OCI-LY3 (cell line): ENCODE measurements around the gene DNAJA2.

Experiments used
- EZH2phosphoT487 ChIP-seq: fragments of 200-600 bp; shearing (Covaris generic); IDR thresholded peaks from 2 replicates; pipeline ENCODE4 v1.6.1; 2018; ENCODE audit warnings: antibody characterized with exemption, mixed run types, low read depth
- TF ChIP-seq, protein P1 (sequence below): fragments of 200-600, 300-600 bp; sonication (generic); IDR thresholded peaks from 2 replicates; pipeline ENCODE4 v1.5.1; 2014; ENCODE audit warnings: antibody characterized with exemption, low read length, low read depth

DNA sequence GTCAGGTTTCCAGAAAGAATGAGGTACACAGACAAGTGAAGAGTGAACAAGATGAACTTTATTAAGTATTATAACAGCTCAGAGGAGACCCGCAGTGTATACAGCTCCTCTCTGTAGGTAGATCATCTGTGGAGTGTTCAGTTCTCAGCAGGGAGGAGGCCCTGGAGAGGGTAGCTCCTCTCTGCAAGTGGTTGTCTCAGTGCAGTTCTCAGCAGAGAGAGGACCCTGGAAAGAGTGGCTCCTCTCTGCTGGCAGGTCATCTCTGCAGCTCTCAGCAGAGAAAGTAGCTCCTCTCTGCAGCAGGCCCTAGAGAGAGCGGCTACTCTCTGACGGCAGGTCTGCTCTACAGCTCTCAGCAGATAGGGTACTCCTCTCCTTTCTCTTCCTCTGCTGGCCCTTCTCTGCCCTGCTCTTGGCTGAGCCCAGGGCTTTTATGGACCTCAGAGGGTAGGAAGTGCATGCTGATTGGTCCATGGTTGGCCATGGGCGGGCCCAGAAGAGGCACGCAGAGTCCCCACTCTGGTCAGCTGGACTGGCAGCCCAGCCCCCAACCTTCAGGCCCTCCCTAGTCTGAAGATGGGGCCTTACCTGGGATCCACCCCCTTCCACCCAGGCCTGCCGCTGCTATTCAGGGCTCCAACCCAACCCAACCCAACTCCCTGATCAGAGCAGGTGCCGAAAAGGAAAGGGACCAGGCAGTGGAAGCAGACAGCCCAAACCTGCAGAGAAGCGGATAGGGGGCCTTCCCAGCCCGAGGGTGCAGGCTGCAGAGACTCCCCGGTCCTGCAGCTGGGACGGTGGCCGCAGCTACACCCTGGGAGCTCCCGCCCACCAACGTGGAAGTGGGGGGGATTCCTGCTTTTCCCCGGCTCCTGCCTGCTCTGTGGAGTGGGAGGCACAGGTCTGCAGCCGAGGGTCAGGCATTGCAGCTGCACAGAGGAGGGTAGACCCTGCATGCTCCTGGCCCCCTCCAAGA lies 18.5 kb upstream of the DNAJA2 start:
- TF ChIP-seq, protein P1, sequence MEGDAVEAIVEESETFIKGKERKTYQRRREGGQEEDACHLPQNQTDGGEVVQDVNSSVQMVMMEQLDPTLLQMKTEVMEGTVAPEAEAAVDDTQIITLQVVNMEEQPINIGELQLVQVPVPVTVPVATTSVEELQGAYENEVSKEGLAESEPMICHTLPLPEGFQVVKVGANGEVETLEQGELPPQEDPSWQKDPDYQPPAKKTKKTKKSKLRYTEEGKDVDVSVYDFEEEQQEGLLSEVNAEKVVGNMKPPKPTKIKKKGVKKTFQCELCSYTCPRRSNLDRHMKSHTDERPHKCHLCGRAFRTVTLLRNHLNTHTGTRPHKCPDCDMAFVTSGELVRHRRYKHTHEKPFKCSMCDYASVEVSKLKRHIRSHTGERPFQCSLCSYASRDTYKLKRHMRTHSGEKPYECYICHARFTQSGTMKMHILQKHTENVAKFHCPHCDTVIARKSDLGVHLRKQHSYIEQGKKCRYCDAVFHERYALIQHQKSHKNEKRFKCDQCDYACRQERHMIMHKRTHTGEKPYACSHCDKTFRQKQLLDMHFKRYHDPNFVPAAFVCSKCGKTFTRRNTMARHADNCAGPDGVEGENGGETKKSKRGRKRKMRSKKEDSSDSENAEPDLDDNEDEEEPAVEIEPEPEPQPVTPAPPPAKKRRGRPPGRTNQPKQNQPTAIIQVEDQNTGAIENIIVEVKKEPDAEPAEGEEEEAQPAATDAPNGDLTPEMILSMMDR = no peak
- TF ChIP-seq EZH2phosphoT487 = no peak
